Measurements from ENCODE around the gene TMOD3.

The TMOD3 gene

GRCh38 chr15:51833772-51834171 lies 4.3 kb downstream of the TMOD3 start:
- no peak for TF ChIP-seq ZFX (IDR thresholded peaks at IDR 0.05)
- TF ChIP-seq, protein P1, sequence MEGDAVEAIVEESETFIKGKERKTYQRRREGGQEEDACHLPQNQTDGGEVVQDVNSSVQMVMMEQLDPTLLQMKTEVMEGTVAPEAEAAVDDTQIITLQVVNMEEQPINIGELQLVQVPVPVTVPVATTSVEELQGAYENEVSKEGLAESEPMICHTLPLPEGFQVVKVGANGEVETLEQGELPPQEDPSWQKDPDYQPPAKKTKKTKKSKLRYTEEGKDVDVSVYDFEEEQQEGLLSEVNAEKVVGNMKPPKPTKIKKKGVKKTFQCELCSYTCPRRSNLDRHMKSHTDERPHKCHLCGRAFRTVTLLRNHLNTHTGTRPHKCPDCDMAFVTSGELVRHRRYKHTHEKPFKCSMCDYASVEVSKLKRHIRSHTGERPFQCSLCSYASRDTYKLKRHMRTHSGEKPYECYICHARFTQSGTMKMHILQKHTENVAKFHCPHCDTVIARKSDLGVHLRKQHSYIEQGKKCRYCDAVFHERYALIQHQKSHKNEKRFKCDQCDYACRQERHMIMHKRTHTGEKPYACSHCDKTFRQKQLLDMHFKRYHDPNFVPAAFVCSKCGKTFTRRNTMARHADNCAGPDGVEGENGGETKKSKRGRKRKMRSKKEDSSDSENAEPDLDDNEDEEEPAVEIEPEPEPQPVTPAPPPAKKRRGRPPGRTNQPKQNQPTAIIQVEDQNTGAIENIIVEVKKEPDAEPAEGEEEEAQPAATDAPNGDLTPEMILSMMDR (conservative IDR thresholded peaks at IDR 0.05) = no peak
- H3K27ac ChIP-seq = no peak overlapping the region

GRCh38 chr15:51837792-51838251 lies 8.4 kb downstream of the TMOD3 start:
- TF ChIP-seq ZFX (IDR thresholded peaks at IDR 0.05) = no peak
- TF ChIP-seq, protein P1 (conservative IDR thresholded peaks at IDR 0.05) = no peak
- H3K27ac ChIP-seq = no peak overlapping the region

DNA sequence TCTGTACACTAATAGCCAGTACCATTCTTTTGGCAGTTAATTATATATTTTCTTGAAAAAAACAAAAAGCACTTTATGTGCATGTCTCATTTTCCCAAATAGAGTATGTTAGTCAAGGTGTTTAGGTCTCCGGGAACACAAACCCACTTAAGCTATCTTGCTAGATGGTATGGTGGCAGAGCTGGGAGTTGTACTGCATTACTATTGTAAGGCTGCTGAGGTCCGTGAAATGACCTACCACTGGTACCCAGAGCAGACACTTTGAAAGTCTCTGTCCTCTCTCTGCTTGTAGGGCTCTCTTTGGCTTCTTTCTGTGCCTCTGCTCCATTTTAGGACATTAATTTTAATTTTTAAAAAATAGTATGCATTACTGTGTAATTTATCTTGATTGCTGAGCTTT lies 8.8 kb downstream of the TMOD3 start:
- TF ChIP-seq, protein P1 (conservative IDR thresholded peaks at IDR 0.05) = no peak
- no peak for TF ChIP-seq ZFX (IDR thresholded peaks at IDR 0.05)
- H3K27ac ChIP-seq = no peak overlapping the region

DNA sequence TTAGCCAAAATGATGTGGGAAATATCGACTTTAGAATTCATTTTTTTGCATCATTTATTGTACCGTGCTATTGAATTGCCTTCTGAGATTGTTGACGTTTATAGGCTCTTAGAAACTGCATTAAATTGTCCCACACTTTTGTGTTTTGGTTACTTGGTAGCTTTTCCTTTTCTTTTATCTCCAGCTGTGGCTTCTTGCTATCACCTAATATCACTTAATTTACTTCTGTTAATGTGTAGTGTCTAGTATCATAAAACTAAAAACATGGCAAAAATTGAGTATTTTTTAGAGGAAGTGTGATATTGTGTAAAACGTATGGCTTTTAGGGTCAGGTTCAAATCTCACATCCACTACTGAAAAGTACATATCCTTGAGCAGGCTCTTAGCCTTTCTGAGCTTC lies 11.2 kb downstream of the TMOD3 start:
- H3K27ac ChIP-seq = no peak overlapping the region
- TF ChIP-seq, protein P1 (conservative IDR thresholded peaks at IDR 0.05) = no peak
- TF ChIP-seq ZFX (IDR thresholded peaks at IDR 0.05) = no peak

DNA sequence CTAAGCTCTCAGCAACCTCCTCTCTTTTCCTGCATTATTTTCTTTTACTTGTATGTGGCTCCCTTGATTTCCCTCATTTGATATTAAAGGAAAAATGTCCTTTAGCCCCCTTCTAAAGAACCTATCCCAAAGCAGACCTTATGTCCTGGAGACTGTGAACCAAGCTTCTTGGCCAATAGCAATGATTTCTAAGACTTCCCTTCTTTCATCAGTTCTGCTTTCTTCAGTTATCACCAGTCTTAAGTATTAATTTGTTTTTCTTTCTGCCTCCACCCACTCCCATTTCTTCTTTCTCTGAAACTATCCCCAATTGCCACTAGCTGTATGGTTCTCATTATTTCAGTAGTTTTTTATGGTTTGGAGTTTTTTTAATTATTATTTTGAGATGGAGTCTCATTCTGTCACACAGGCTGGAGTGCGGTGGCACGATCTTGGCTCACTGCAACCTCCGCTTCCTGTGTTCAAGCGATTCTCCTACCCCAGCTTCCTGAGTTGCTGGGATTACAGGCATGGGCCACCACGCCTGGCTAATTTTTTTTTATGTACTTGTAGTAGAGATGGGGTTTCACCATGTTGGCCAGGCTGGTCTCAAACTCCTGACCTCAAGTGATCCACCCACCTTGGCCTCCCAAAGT lies 12.1 kb downstream of the TMOD3 start:
- H3K27ac ChIP-seq = no peak overlapping the region

DNA sequence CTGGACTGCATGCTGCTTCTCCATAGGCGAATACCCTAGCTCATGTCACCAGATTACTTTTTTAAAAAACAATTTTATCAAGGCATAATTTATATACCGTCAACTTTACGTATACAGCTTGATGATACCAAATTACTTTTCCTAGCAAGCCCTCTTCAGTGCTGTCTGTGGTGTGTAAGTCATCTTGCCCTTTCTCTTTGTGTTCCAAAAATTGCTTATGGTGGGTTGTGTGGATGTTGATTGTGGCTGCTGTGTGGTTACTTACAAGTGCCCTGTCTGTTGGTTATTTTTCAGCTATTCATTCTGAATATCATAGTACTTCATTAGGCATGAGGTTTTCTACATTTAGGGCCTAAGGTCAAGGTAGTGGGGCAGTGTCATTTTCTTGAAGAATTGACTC lies 12.8 kb downstream of the TMOD3 start:
- TF ChIP-seq, protein P1 (conservative IDR thresholded peaks at IDR 0.05) = no peak
- TF ChIP-seq ZFX (IDR thresholded peaks at IDR 0.05) = no peak
- no peak overlapping the region for H3K27ac ChIP-seq

More for the DNA sequence above, 12.1 kb downstream of the TMOD3 start:
- no peak for TF ChIP-seq ZFX (IDR thresholded peaks at IDR 0.05)
- TF ChIP-seq, protein P1 (conservative IDR thresholded peaks at IDR 0.05) = no peak

- no peak for TF ChIP-seq ZFX (IDR thresholded peaks at IDR 0.05)
- TF ChIP-seq, protein P1 (conservative IDR thresholded peaks at IDR 0.05) = no peak
- H3K27ac ChIP-seq = no peak overlapping the region
These were observed 13.6 kb downstream of the TMOD3 start for GRCh38 chr15:51842852-51843737.
